Liver (tissue), 9 donors: ENCODE measurements around the gene SFXN5. TPM values are rescaled to one million over a fixed set of nuclear protein-coding genes. Genes with fewer than 3 reads are reported as not detected.

Experiments used
- DNase-seq: peaks from one replicate; pipeline ENCODE4 v3.0.0-alpha.2; 2017; ENCODE audit warnings: low spot score
- H3K27ac ChIP-seq, 2 donors: one replicate each; pipeline ENCODE4 v1.7.0; 2013; ENCODE audit warnings: inconsistent platforms in 2 of 2, low read length in 2 of 2, control low read depth in 1 of 2, low read depth in 1 of 2, mild to moderate bottlenecking in 1 of 2
- H3K27me3 ChIP-seq, 4 donors: one replicate each; pipeline versions ENCODE4 v1.6.1 to v1.7.0; 2013; ENCODE audit warnings: low read length in 3 of 4, inconsistent platforms in 1 of 4, mild to moderate bottlenecking in 1 of 4, moderate library complexity in 1 of 4; ENCODE audit not compliant: control insufficient read depth in 4 of 4, insufficient read depth in 4 of 4
- H3K36me3 ChIP-seq, 4 donors: one replicate each; pipeline versions ENCODE4 v1.6.1 to v1.7.0; 2013; ENCODE audit warnings: low read length in 3 of 4, mild to moderate bottlenecking in 3 of 4, low read depth in 1 of 4, moderate library complexity in 1 of 4; ENCODE audit not compliant: control insufficient read depth in 4 of 4, insufficient read depth in 3 of 4
- H3K4me1 ChIP-seq, 4 donors: one replicate each; pipeline versions ENCODE4 v1.6.1 to v1.7.0; 2013; ENCODE audit warnings: low read length in 3 of 4, mild to moderate bottlenecking in 3 of 4, moderate library complexity in 1 of 4; ENCODE audit not compliant: control insufficient read depth in 4 of 4, insufficient read depth in 4 of 4
- H3K4me3 ChIP-seq, 3 donors: one replicate each; pipeline versions ENCODE4 v1.6.1 to v1.7.0; 2013; ENCODE audit warnings: low read length in 3 of 3, control low read depth in 1 of 3, low read depth in 1 of 3, mild to moderate bottlenecking in 1 of 3
- H3K9ac ChIP-seq, 2 donors: one replicate each; pipeline ENCODE4 v1.7.0; 2013; ENCODE audit warnings: low read length in 2 of 2, mild to moderate bottlenecking in 2 of 2, moderate library complexity in 2 of 2, control low read depth in 1 of 2, low read depth in 1 of 2
- H3K9me3 ChIP-seq, 4 donors: one replicate each; pipeline versions ENCODE4 v1.6.1 to v1.7.0; 2013; ENCODE audit warnings: low read length in 3 of 4; ENCODE audit not compliant: control insufficient read depth in 4 of 4
- CTCF ChIP-seq: fragments of 150-350 bp; IDR thresholded peaks from 2 replicates; pipeline ENCODE4 v1.5.1; 2017; ENCODE audit warnings: improper control_type of control experiment, low read depth, low read length; ENCODE audit not compliant: missing input control
- FOXA1 ChIP-seq: IDR thresholded peaks from 2 replicates; pipeline ENCODE4 v1.6.1; 2016; ENCODE audit warnings: antibody characterized with exemption
- FOXA2 ChIP-seq: IDR thresholded peaks from 2 replicates; pipeline ENCODE4 v1.6.1; 2016; ENCODE audit warnings: antibody characterized with exemption
- HNF4G ChIP-seq: IDR thresholded peaks from 2 replicates; pipeline ENCODE4 v1.6.1; 2016; ENCODE audit warnings: antibody characterized with exemption
- NR2F2 ChIP-seq: IDR thresholded peaks from 2 replicates; pipeline ENCODE4 v1.6.1; 2016; ENCODE audit warnings: antibody characterized with exemption
- RAD21 ChIP-seq, 2 donors: IDR thresholded peaks; 2 replicates each; pipeline ENCODE4 v1.6.1; 2016; ENCODE audit warnings: antibody characterized with exemption in 2 of 2, mild to moderate bottlenecking in 2 of 2
- RXRA ChIP-seq, 2 donors: IDR thresholded peaks; 2 replicates each; pipeline ENCODE4 v1.6.1; 2017 to 2018; ENCODE audit warnings: antibody characterized with exemption in 2 of 2, mild to moderate bottlenecking in 1 of 2
- SP1 ChIP-seq: IDR thresholded peaks from 2 replicates; pipeline ENCODE4 v1.6.1; 2018; ENCODE audit warnings: antibody characterized with exemption, mild to moderate bottlenecking
- TAF1 ChIP-seq: conservative IDR thresholded peaks from 2 replicates; pipeline ENCODE4 v1.6.1; 2016; ENCODE audit warnings: antibody characterized with exemption, mild to moderate bottlenecking
- YY1 ChIP-seq: IDR thresholded peaks from 2 replicates; pipeline ENCODE4 v1.6.1; 2016; ENCODE audit warnings: antibody characterized with exemption, mild to moderate bottlenecking
- WGBS: extraction: QIAGEN DNeasy Blood & Tissue Kit; methylation state at CpG from one replicate; pipeline ENCODE4 v1.1.7; 2013; 5-methylcytosine and 5-hydroxymethylcytosine counted together
- polyA plus RNA-seq, 2 donors: library from polyadenylated mRNA; stranded (reverse) in 1 of 2; unstranded in 1 of 2; fragments of 200-250 nt in 1 of 2; fragments of >200 nt in 1 of 2; fragmentation: Nextera tagmentation in 1 of 2; extraction: Ambion mirVana in 1 of 2; gene quantifications; one replicate each; pipeline versions ENCODE4 v1.2.1 to v1.2.3, GENCODE V29; 2013 to 2015
- total RNA-seq, 2 donors: library from RNA; depleted of rRNA; stranded (reverse); fragments of >200 nt; gene quantifications; one replicate each; pipeline ENCODE4 v1.2.3, GENCODE V29; 2014
- TF ChIP-seq, protein P1 (sequence below): IDR thresholded peaks from 2 replicates; pipeline ENCODE4 v1.6.1; 2016; ENCODE audit warnings: antibody characterized with exemption
- donor health status: healthy.
- donor health status: healthy.
- donor health status: healthy.
- donor health status: healthy.
- donor health status: healthy.

The SFXN5 gene
- total and polyA plus RNA-seq, 4 donors, result 23.3 to 58.2 (median 29.5) TPM

DNA sequence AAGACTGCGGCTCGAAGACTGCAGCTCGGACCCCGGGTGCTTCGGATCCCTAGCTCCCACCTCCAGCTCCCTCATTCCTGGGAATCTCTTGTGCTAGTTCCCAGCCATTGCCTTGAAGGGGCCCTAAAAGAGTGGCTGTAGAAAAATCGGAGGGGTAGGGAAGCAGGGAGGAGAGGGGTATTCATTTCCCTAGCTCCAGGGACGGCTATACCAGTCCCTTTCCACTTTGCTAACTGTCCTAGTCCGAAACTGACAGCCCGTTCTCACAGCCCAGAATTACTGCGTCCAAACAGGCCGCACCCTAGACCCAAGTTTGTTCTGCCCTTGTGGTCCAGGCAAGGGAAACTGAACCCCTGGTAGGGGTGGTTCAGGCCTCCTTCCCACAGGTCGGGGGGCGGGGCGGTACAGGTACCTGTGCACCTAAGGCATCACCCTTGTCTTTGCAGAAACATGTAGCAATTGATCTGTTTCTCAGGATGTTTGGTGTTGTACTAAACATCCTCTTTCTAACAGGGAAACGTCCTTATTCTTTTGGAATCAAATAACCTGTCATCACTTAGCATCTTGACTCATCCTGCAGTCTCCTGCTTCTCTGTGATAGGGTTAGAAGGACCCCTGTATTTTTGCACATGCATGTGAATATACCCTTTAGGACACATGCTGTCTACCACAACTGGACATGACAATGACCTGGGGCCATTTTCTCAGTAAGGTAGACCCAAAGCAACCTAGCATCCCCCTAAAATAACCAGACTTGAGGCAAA lies 150.2 kb downstream of the SFXN5 start:
- peaks cover 0 to 4% (median 0%) of the 10 kb centered on the region in 4 donors for H3K9me3 ChIP-seq
- no peak overlapping the region for H3K9ac ChIP-seq
- TF ChIP-seq NR2F2, result no peak
- TF ChIP-seq, protein P1, sequence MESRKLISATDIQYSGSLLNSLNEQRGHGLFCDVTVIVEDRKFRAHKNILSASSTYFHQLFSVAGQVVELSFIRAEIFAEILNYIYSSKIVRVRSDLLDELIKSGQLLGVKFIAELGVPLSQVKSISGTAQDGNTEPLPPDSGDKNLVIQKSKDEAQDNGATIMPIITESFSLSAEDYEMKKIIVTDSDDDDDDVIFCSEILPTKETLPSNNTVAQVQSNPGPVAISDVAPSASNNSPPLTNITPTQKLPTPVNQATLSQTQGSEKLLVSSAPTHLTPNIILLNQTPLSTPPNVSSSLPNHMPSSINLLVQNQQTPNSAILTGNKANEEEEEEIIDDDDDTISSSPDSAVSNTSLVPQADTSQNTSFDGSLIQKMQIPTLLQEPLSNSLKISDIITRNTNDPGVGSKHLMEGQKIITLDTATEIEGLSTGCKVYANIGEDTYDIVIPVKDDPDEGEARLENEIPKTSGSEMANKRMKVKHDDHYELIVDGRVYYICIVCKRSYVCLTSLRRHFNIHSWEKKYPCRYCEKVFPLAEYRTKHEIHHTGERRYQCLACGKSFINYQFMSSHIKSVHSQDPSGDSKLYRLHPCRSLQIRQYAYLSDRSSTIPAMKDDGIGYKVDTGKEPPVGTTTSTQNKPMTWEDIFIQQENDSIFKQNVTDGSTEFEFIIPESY, result no peak
- TF ChIP-seq YY1, result no peak
- TF ChIP-seq FOXA1, result no peak
- TF ChIP-seq RAD21 (IDR thresholded peaks at IDR 0.05), result no peak
- TF ChIP-seq CTCF, result no peak
- no peak for TF ChIP-seq RXRA (IDR thresholded peaks at IDR 0.05)
- no peak for TF ChIP-seq HNF4G
- TF ChIP-seq SP1, result no peak
- no peak overlapping the region for H3K4me3 ChIP-seq
- H3K27me3 ChIP-seq, result peaks cover 0 to 40% (median 15%) of the 10 kb centered on the region in 4 donors
- DNase-seq, result peak; percentile 9
- peaks cover 16 to 31% (median 21%) of the 10 kb centered on the region in 4 donors for H3K4me1 ChIP-seq
- 21% methylated on average over 15 of the region's 15 CpGs for WGBS
- H3K27ac ChIP-seq, result no peak overlapping the region
- H3K36me3 ChIP-seq, result no peaks in the 10 kb centered on the region

DNA sequence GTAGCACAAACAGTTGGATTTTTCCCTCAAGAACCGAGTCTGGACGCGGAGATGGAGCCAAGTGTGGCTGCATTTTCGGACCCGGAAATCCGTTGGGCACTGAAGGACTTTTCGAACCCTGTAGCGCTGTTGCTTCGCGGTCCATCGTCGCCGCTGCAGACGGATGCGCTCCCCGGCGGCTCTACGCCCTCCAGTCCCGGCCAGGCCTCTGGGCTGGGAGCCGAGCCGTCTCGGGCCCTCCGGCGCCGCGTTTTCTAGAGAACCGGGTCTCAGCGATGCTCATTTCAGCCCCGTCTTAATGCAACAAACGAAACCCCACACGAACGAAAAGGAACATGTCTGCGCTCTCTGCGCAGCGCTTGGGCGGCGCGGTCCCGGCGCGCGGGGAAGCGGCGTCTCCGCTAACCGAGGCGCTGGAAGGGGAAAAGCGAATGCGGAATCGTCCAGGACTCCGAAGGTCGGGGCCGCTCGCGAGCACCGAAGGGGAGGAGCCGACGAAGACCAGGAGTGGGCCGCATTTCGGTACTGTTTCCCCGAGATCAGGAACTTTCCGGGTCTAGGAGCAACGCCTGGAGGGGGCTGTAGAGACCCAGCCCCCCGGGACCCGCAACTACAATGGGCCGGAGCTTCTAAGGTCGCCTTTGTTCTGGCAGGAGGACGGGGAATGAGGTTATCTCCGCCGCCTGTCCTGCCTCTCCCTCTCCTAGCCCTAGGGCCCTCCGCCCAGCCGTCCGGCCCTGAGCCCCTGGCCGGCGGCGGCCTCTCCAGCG lies 151.0 kb downstream of the SFXN5 start:
- Histone ChIP-seq H3K4me3 (peak overlapping the region in 1 of 3 donors; percentile 10), H3K27ac (no peak overlapping the region), H3K27me3 (peaks cover 0 to 40% (median 13%) of the 10 kb centered on the region in 4 donors), H3K4me1 (peaks cover 20 to 38% (median 28%) of the 10 kb centered on the region in 4 donors), H3K9me3 (peaks cover 0 to 4% (median 0%) of the 10 kb centered on the region in 4 donors), H3K9ac (no peak overlapping the region), H3K36me3 (no peaks in the 10 kb centered on the region)
- no peak for DNase-seq
- 8% methylated on average over 77 of the region's 77 CpGs for WGBS
- TF ChIP-seq FOXA2 (no peak), TAF1 (no peak)
